HepG2 (cell line): ENCODE measurements around the gene FHIP1B. TPM values are rescaled to one million over a fixed set of nuclear protein-coding genes. Genes with fewer than 3 reads are reported as not detected.

Experiments
- ATAC-seq: fragments of 200-7000 bp; cut with Tn5 transposase; 3 replicates; pipeline ENCODE4 v1.9.1; 2020; ENCODE audit warnings: mild to moderate bottlenecking, moderate library complexity
- Bru-seq: library from RNA; stranded (reverse); fragments of 400-500 nt; gene quantifications from one replicate; lab custom pipeline; 2021; lab: Mats Ljungman, UMichigan
- BruChase-seq, 2 experiments: library from RNA; stranded (reverse); fragments of 400-500 nt; gene quantifications; one replicate each; lab custom pipeline; 2021; lab: Mats Ljungman, UMichigan
- BruUV-seq: library from RNA; stranded (reverse); fragments of 400-500 nt; replicated peaks from 2 replicates; lab custom pipeline; 2021; lab: Mats Ljungman, UMichigan
- CTCF ChIA-PET: fragments of 300-600 bp; formaldehyde crosslinking; extraction: SDS; loops from one replicate; lab custom pipeline; 2021; ENCODE audit warnings: low total read pairs, inconsistent platforms, low intra/inter-chr PET ratio; lab: Yijun Ruan, JAX
- POLR2A ChIA-PET: fragments of 350-600 bp; sonication (Branson Sonifier 250); formaldehyde crosslinking; loops from one replicate; lab custom pipeline; 2020; ENCODE audit warnings: antibody characterized with exemption, inconsistent platforms; lab: Yijun Ruan, JAX
- DNase-seq: peaks from one replicate; pipeline ENCODE4 v3.0.0-alpha.2; 2015; ENCODE audit warnings: low spot score
- FAIRE-seq: peaks from 3 replicates; lab custom pipeline; 2011; peaks lifted over from hg19 to GRCh38; lab: Jason Lieb, UNC
- H2AFZ ChIP-seq: one replicate; pipeline ENCODE4 v1.6.1; 2011; ENCODE audit warnings: low read length, inconsistent platforms
- H3K27ac ChIP-seq: fragments of 300-600 bp; 3 replicates; pipeline ENCODE4 v1.8.0; 2011; ENCODE audit warnings: mixed run types, mild to moderate bottlenecking, mixed read lengths, low read length, inconsistent platforms; ENCODE audit not compliant: insufficient read depth; ENCODE audit errors: extremely low read length
- H3K27me3 ChIP-seq, 2 experiments: fragments of 200-600 bp in 1 of 2; 2 replicates in 1 of 2; 3 replicates in 1 of 2; pipeline versions ENCODE4 v1.6.0 to v1.8.0; 2011; ENCODE audit warnings: low read length in 2 of 2, mild to moderate bottlenecking in 2 of 2, moderate library complexity in 2 of 2, inconsistent platforms in 1 of 2; ENCODE audit not compliant: insufficient read depth in 2 of 2, control insufficient read depth in 1 of 2
- H3K36me3 ChIP-seq, 2 experiments: fragments of 200-600 bp in 1 of 2; replicated peaks in 1 of 2; 2 replicates in 1 of 2; 3 replicates in 1 of 2; pipeline versions ENCODE4 v1.5.1 to v1.8.0; 2011; ENCODE audit warnings: low read length in 2 of 2, inconsistent platforms in 1 of 2; ENCODE audit not compliant: insufficient read depth in 2 of 2, control insufficient read depth in 1 of 2
- H3K4me1 ChIP-seq: 2 replicates; pipeline ENCODE4 v1.5.1; 2012; ENCODE audit warnings: low read length, inconsistent platforms; ENCODE audit not compliant: insufficient read depth
- H3K4me2 ChIP-seq: 2 replicates; pipeline ENCODE4 v1.6.0; 2011; ENCODE audit warnings: low read depth, low read length, inconsistent platforms
- H3K4me3 ChIP-seq, 3 experiments: fragments of 200-600 bp in 1 of 3; sonication (generic), shearing (Covaris generic) in 1 of 3; replicated peaks in 1 of 3; 2 replicates each; pipeline ENCODE4 v1.5.1; 2011 to 2016; ENCODE audit warnings: low read length in 3 of 3, inconsistent platforms in 2 of 3, low read depth in 2 of 3, mild to moderate bottlenecking in 2 of 3, control low read depth in 1 of 3, mixed read lengths in 1 of 3; ENCODE audit not compliant: insufficient read depth in 1 of 3
- H3K79me2 ChIP-seq: one replicate; pipeline ENCODE4 v1.6.1; 2011; ENCODE audit warnings: low read length, inconsistent platforms; ENCODE audit not compliant: insufficient read depth
- H3K9ac ChIP-seq: 2 replicates; pipeline ENCODE4 v1.6.0; 2011; ENCODE audit warnings: mild to moderate bottlenecking, low read depth, low read length, inconsistent platforms; ENCODE audit not compliant: insufficient read depth
- H3K9me3 ChIP-seq: 2 replicates; pipeline ENCODE4 v1.5.1; 2012; ENCODE audit warnings: mild to moderate bottlenecking, low read length
- H4K20me1 ChIP-seq: 2 replicates; pipeline ENCODE4 v1.6.0; 2011; ENCODE audit warnings: inconsistent platforms, mild to moderate bottlenecking, low read length, moderate library complexity; ENCODE audit not compliant: insufficient read depth
- MXI1 ChIP-seq: IDR thresholded peaks from 3 replicates; pipeline ENCODE4 v1.6.1; 2012; ENCODE audit warnings: low read depth, low read length, inconsistent platforms, borderline replicate concordance
- POLR2AphosphoS5 ChIP-seq: IDR thresholded peaks from 2 replicates; pipeline ENCODE4 v1.6.1; 2012; ENCODE audit warnings: low read depth, low read length
- SP4 ChIP-seq: sonication (generic); formaldehyde crosslinking; IDR thresholded peaks from 2 replicates; pipeline ENCODE4 v1.8.1; 2023; ENCODE audit warnings: mild to moderate bottlenecking, missing genetic modification reagents
- ZNF547 ChIP-seq: sonication (generic); formaldehyde crosslinking; IDR thresholded peaks from 2 replicates; pipeline ENCODE4 v1.5.1; 2020; ENCODE audit warnings: mild to moderate bottlenecking, missing genetic modification reagents
- WGBS: methylation state at CpG from one replicate; pipeline ENCODE4 v1.1.6; 2017; ENCODE audit warnings: low lambda C conversion rate; 5-methylcytosine and 5-hydroxymethylcytosine counted together
- in situ Hi-C: cut with HindIII; loops from 2 replicates; pipeline ENCODE4 v1.10.0; 2017; ENCODE audit warnings: low pct_unique_long_range_greater_than_20kb; ENCODE audit not compliant: extremely low pct_ligation_motif_present
- intact Hi-C: fragments of 100-400 bp; cut with micrococcal nuclease; formaldehyde crosslinking; loops from one replicate; pipeline ENCODE4 v1.10.0; 2022; ENCODE audit not compliant: unreplicated experiment
- long read RNA-seq, 2 experiments: library from RNA in 1 of 2; library from polyadenylated mRNA in 1 of 2; stranded (forward) in 1 of 2; unstranded in 1 of 2; transcript quantifications; one replicate each; pipeline ENCODE4 v2.0.0, GENCODE V29; 2019 to 2022
- polyA minus RNA-seq, 3 experiments: library from RNA; depleted of rRNA, polyadenylated mRNA; stranded (reverse); fragments of >200 nt; gene quantifications; 2 replicates each; pipeline ENCODE4 v1.2.3, GENCODE V29; 2011; ENCODE audit warnings: low replicate concordance in 1 of 3
- polyA plus RNA-seq, 8 experiments: library from polyadenylated mRNA; depleted of rRNA in 3 of 8; stranded (reverse) in 7 of 8; unstranded in 1 of 8; fragments of >200 nt; fragmentation: Illumina TruSeq in 4 of 8; extraction: Trizol in 4 of 8; gene quantifications; 2 replicates each; pipeline versions ENCODE4 v1.2.1 to v1.2.3, GENCODE V29; 2011 to 2016; ENCODE audit warnings: low read depth in 4 of 8, missing spikeins in 1 of 8, mixed read lengths in 1 of 8; ENCODE audit not compliant: insufficient read depth in 1 of 8
- total RNA-seq, 5 experiments: library from RNA; depleted of rRNA; stranded (reverse); fragments of >200 nt; fragmentation: Illumina TruSeq; extraction: Trizol; gene quantifications; 2 replicates each; pipeline ENCODE4 v1.2.3, GENCODE V29; 2016; ENCODE audit warnings: low read depth in 1 of 5
- TF ChIP-seq, protein P1 (sequence below): sonication (generic); formaldehyde crosslinking; IDR thresholded peaks from 2 replicates; pipeline ENCODE4 v1.5.0; 2020; ENCODE audit warnings: mild to moderate bottlenecking, missing genetic modification reagents, borderline replicate concordance
- TF ChIP-seq, protein P2 (sequence below): sonication (generic); formaldehyde crosslinking; IDR thresholded peaks from 2 replicates; pipeline ENCODE4 v1.5.0; 2020; ENCODE audit warnings: missing genetic modification reagents
- TF ChIP-seq, protein P3 (sequence below): sonication (generic); formaldehyde crosslinking; IDR thresholded peaks from 2 replicates; pipeline ENCODE4 v1.4.0; 2020; ENCODE audit warnings: missing genetic modification reagents

Gene FHIP1B
- total RNA-seq (2016; rRNA removed; fragmentation: Illumina TruSeq; extraction: Trizol) (10.8 and 14.1 TPM in 2 replicates), polyA plus RNA-seq (2011; rRNA removed) (18.6 and 19.8 TPM in 2 replicates), polyA minus RNA-seq (2011; rRNA and poly(A)+ RNA removed; ENCODE audit: low replicate concordance) (38.9 and 55.6 TPM in 2 replicates), Bru-seq, nascent RNA (percentile 67 among the genes with signal in this experiment), BruChase-seq, experiment 1, labeled RNA remaining after a 6-hour chase (percentile 73 among the genes with signal in this experiment), BruChase-seq, experiment 2, labeled RNA remaining after a 2-hour chase (percentile 70 among the genes with signal in this experiment)
- 1.9 and 2.2 TPM in 2 replicates for total RNA-seq (2016; cell fraction: cytosol; rRNA removed; fragmentation: Illumina TruSeq; extraction: Trizol; ENCODE audit: low read depth)
- total RNA-seq (2016; cell fraction: insoluble cytoplasmic fraction; rRNA removed; fragmentation: Illumina TruSeq; extraction: Trizol): 7.0 and 14.0 TPM in 2 replicates
- total RNA-seq (2016; cell fraction: membrane; rRNA removed; fragmentation: Illumina TruSeq; extraction: Trizol): 4.6 TPM in 2 replicates
- total RNA-seq (2016; cell fraction: nucleus; rRNA removed; fragmentation: Illumina TruSeq; extraction: Trizol): 19.5 and 19.8 TPM in 2 replicates
- 7.7 and 17.1 TPM in 2 replicates for polyA plus RNA-seq (2011; cell fraction: cytosol; rRNA removed)
- polyA plus RNA-seq (2011; cell fraction: nucleus; rRNA removed): 117 and 120 TPM in 2 replicates
- polyA plus RNA-seq (2012): 7.3 and 8.4 TPM in 2 replicates
- 0.87 and 0.91 TPM in 2 replicates for polyA plus RNA-seq (2016; cell fraction: cytosol; fragmentation: Illumina TruSeq; extraction: Trizol; ENCODE audit: low read depth)
- 5.6 and 7.1 TPM in 2 replicates for polyA plus RNA-seq (2016; cell fraction: insoluble cytoplasmic fraction; fragmentation: Illumina TruSeq; extraction: Trizol; ENCODE audit: low read depth)
- 1.9 TPM in 2 replicates for polyA plus RNA-seq (2016; cell fraction: membrane; fragmentation: Illumina TruSeq; extraction: Trizol; ENCODE audit: low read depth)
- polyA plus RNA-seq (2016; cell fraction: nucleus; fragmentation: Illumina TruSeq; extraction: Trizol; ENCODE audit: insufficient read depth, low read depth): 40.7 and 43.9 TPM in 2 replicates
- 4.6 and 7.2 TPM in 2 replicates for polyA minus RNA-seq (2011; cell fraction: cytosol; rRNA and poly(A)+ RNA removed)
- 30.1 and 32.3 TPM in 2 replicates for polyA minus RNA-seq (2011; cell fraction: nucleus; rRNA and poly(A)+ RNA removed)
- long read RNA-seq, experiment 1, partial matches to known transcripts: 1 of 2 reads
- long read RNA-seq, experiment 1, other reads (novel, unspliced or antisense): 1 of 2 reads
- long read RNA-seq, experiment 2, transcript FAM160A2-202 (12 exons, 3,354 nt): major isoform, 11 of 14 reads
- long read RNA-seq, experiment 2, partial matches to known transcripts: 1 of 14 reads
- long read RNA-seq, experiment 2, other reads (novel, unspliced or antisense): 0 of 14 reads

DNA sequence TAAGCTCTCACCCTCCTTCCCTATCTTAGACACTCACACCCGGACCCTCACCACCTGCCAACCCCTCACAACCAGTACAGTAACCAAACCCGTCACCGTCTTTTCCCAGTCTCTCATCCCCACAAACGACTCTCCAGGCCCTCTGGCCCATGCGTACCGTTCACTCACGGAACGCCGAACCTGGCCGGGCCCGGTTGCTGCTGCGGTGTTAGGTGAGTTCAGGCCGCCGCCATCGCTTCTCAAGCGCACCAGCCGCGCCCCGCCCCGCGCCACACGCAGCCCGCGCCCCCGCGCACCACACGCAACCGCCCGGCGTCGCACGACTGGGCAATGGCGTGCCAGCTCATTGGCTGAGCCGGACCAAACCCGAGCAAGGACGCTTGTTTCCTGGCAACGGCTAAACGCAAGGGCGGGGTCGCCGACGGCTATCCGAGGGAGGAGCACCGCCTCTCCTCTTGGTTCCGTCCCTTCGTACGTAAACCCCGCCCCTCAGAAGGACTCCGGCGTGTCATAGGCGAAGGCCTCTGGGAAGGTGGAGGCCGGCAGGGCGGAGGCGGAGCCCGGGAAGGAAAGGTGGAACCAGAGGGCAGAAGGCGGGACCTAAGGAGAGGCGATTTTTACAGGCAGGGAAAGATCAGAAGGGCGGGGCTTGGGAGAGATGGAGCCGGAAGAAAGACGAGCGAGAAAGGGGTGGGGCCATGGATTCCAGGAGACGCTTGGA, at the start of gene FHIP1B:
TSS of gene FHIP1B (minus strand) at position 250 of the 721 bp plus-strand sequence. CDS start 10,120 bp downstream, outside the sequence.
- under 1% methylated on average over 39 of the region's 62 CpGs for WGBS
- ATAC-seq (peak; percentile 93), FAIRE-seq (peak; percentile 96), DNase-seq (peak; percentile 99)
- Histone ChIP-seq H3K9ac (peak within 1 kb of the TSS; percentile 81), H2AFZ (peak within 1 kb of the TSS; percentile 96), H4K20me1 (no peaks in the 10 kb centered on the region), H3K9me3 (no peaks in the 10 kb centered on the region), H3K36me3 (no peaks in the 10 kb centered on the region), H3K4me3 (peak within 1 kb of the TSS; percentile 68 to 91 (median 82)), H3K4me1 (peaks cover 28% of the 10 kb centered on the region), H3K4me2 (peak within 1 kb of the TSS; percentile 96), H3K79me2 (peaks cover 33% of the 10 kb centered on the region), H3K27ac (peak within 1 kb of the TSS; percentile 57), H3K27me3 (peaks cover 0 to 4% of the 10 kb centered on the region in 2 experiments; a peak in 1 of 5 replicates)
- in situ Hi-C loops: no loop called here
- intact Hi-C loops: loop anchor here (10.0 kb wide), 1 partner anchor 250 kb away; the partner anchor contains the start of genes ARFIP2 and TIMM10B
- CTCF ChIA-PET: no interaction called here
- BruUV-seq: no TSS peak
- POLR2A ChIA-PET: interaction anchor here (0.5 to 1.5 kb wide), 3 partner anchors 13 to 449 kb away, joined by 3 to 4 read pairs (median 3); partner anchors contain the start of gene MRPL17
- TF ChIP-seq, protein P1, sequence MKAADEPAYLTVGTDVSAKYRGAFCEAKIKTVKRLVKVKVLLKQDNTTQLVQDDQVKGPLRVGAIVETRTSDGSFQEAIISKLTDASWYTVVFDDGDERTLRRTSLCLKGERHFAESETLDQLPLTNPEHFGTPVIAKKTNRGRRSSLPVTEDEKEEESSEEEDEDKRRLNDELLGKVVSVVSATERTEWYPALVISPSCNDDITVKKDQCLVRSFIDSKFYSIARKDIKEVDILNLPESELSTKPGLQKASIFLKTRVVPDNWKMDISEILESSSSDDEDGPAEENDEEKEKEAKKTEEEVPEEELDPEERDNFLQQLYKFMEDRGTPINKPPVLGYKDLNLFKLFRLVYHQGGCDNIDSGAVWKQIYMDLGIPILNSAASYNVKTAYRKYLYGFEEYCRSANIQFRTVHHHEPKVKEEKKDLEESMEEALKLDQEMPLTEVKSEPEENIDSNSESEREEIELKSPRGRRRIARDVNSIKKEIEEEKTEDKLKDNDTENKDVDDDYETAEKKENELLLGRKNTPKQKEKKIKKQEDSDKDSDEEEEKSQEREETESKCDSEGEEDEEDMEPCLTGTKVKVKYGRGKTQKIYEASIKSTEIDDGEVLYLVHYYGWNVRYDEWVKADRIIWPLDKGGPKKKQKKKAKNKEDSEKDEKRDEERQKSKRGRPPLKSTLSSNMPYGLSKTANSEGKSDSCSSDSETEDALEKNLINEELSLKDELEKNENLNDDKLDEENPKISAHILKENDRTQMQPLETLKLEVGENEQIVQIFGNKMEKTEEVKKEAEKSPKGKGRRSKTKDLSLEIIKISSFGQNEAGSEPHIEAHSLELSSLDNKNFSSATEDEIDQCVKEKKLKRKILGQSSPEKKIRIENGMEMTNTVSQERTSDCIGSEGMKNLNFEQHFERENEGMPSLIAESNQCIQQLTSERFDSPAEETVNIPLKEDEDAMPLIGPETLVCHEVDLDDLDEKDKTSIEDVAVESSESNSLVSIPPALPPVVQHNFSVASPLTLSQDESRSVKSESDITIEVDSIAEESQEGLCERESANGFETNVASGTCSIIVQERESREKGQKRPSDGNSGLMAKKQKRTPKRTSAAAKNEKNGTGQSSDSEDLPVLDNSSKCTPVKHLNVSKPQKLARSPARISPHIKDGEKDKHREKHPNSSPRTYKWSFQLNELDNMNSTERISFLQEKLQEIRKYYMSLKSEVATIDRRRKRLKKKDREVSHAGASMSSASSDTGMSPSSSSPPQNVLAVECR (CRISPR knock-in tag): peak; percentile 95
- TF ChIP-seq MXI1 (peak; percentile 93; the same call in 1 of the 3 replicates), SP4 (CRISPR knock-in tag) (peak; percentile 94), ZNF547 (CRISPR knock-in tag) (no peak), POLR2AphosphoS5 (peak; percentile 64)
- TF ChIP-seq, protein P2, sequence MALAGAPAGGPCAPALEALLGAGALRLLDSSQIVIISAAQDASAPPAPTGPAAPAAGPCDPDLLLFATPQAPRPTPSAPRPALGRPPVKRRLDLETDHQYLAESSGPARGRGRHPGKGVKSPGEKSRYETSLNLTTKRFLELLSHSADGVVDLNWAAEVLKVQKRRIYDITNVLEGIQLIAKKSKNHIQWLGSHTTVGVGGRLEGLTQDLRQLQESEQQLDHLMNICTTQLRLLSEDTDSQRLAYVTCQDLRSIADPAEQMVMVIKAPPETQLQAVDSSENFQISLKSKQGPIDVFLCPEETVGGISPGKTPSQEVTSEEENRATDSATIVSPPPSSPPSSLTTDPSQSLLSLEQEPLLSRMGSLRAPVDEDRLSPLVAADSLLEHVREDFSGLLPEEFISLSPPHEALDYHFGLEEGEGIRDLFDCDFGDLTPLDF: peak; percentile 64; the same call in 1 of the 2 replicates
- TF ChIP-seq, protein P3, sequence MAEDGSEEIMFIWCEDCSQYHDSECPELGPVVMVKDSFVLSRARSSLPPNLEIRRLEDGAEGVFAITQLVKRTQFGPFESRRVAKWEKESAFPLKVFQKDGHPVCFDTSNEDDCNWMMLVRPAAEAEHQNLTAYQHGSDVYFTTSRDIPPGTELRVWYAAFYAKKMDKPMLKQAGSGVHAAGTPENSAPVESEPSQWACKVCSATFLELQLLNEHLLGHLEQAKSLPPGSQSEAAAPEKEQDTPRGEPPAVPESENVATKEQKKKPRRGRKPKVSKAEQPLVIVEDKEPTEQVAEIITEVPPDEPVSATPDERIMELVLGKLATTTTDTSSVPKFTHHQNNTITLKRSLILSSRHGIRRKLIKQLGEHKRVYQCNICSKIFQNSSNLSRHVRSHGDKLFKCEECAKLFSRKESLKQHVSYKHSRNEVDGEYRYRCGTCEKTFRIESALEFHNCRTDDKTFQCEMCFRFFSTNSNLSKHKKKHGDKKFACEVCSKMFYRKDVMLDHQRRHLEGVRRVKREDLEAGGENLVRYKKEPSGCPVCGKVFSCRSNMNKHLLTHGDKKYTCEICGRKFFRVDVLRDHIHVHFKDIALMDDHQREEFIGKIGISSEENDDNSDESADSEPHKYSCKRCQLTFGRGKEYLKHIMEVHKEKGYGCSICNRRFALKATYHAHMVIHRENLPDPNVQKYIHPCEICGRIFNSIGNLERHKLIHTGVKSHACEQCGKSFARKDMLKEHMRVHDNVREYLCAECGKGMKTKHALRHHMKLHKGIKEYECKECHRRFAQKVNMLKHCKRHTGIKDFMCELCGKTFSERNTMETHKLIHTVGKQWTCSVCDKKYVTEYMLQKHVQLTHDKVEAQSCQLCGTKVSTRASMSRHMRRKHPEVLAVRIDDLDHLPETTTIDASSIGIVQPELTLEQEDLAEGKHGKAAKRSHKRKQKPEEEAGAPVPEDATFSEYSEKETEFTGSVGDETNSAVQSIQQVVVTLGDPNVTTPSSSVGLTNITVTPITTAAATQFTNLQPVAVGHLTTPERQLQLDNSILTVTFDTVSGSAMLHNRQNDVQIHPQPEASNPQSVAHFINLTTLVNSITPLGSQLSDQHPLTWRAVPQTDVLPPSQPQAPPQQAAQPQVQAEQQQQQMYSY (CRISPR knock-in tag): no peak
